Neuron (in vitro differentiated cells): Measurements from ENCODE around the gene CDC27.
"Not testable (repeated sequence)": the region's sequence is repeated elsewhere in the genome, so short reads cannot be mapped to it uniquely, and the experiment has no call there.

ENCODE experiments used
- H2AFZ ChIP-seq: one replicate; pipeline ENCODE4 v1.6.1; 2013; ENCODE audit warnings: low read depth, mild to moderate bottlenecking, inconsistent platforms, low read length, moderate library complexity
- H3K27me3 ChIP-seq: one replicate; pipeline ENCODE4 v1.6.1; 2013; ENCODE audit warnings: low read length; ENCODE audit not compliant: insufficient read depth
- H3K36me3 ChIP-seq: one replicate; pipeline ENCODE4 v1.6.1; 2013; ENCODE audit warnings: low read length; ENCODE audit not compliant: insufficient read depth
- H3K4me1 ChIP-seq: one replicate; pipeline ENCODE4 v1.6.1; 2013; ENCODE audit warnings: low read length; ENCODE audit not compliant: insufficient read depth
- H3K4me3 ChIP-seq: 2 replicates; pipeline ENCODE4 v1.5.1; 2013; ENCODE audit warnings: mild to moderate bottlenecking, low read length, moderate library complexity
- H3K9me3 ChIP-seq: one replicate; pipeline ENCODE4 v1.6.1; 2013; ENCODE audit warnings: low read length

CDC27 gene

DNA sequence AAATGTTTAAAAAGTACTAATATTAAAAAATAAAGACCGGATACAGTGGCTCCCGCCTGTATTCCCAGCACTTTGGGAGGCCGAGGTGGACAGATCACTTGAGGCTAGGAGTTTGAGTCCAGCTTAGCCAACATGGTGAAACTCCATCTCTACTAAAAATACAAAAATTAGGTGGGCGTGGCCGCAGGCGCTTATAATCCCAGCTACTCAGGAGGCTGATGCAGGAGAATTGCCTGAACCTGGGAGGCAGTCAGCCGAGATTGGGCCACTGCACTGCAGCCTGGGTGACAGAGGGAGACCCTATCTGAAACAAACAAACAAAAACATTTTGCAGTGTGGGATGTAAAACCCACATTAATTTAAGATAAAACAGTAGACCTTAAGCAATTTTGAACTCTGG lies 11.8 kb downstream of the CDC27 start:
- no peak overlapping the region for H2AFZ ChIP-seq
- H3K36me3 ChIP-seq = peaks cover 53% of the 10 kb centered on the region
- no peaks in the 10 kb centered on the region for H3K9me3 ChIP-seq
- no peaks in the 10 kb centered on the region for H3K27me3 ChIP-seq
- H3K4me3 ChIP-seq = no peak overlapping the region
- no peaks in the 10 kb centered on the region for H3K4me1 ChIP-seq

DNA sequence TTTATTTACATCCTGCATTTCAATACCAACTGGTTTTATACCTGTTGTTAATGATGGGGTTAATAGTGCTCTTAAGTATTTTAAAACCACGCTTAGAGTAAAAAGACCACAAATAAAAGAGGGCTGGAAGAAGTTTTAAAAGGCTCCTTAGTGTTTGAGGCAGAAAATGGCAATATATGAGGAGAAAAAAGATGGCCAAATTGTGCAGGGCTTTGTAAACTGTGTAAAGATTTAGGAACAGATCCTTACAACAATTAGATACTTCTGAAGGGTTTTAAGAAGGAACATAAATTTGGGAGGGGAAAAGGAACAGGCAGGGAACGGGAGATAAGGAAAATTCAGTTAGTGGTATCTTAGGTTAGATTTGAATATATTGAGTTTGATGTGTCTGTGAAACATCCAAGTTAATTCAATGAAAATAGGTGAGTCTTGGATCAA lies 12.7 kb downstream of the CDC27 start:
- H3K4me1 ChIP-seq = no peaks in the 10 kb centered on the region
- no peak overlapping the region for H3K4me3 ChIP-seq
- H3K27me3 ChIP-seq = no peaks in the 10 kb centered on the region
- H3K9me3 ChIP-seq = no peaks in the 10 kb centered on the region
- peaks cover 55% of the 10 kb centered on the region for H3K36me3 ChIP-seq
- no peak overlapping the region for H2AFZ ChIP-seq

DNA sequence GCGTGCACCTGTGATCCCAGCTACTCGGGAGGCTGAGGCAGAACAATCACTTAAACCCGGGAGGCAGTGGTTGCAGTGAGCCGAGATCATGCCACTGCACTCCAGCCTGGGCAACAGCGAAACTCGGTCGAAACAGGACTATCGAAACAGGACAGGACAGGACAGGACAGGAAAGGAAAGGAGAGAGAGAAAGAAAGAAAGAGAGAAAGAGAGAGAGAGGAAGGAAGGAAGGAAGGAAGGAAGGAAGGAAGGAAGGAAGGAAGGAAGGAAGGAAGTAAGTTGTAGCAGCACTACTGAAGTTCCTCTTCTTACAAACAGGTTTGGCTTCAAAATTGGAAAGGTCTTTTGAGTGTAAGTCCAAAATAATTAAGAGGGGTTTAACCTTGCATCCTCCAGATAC lies 14.3 kb downstream of the CDC27 start:
- H3K9me3 ChIP-seq, H2AFZ ChIP-seq, H3K27me3 ChIP-seq, H3K4me1 ChIP-seq, H3K4me3 ChIP-seq: not testable (repeated sequence)
- H3K36me3 ChIP-seq = peaks cover 55% of the 10 kb centered on the region

DNA sequence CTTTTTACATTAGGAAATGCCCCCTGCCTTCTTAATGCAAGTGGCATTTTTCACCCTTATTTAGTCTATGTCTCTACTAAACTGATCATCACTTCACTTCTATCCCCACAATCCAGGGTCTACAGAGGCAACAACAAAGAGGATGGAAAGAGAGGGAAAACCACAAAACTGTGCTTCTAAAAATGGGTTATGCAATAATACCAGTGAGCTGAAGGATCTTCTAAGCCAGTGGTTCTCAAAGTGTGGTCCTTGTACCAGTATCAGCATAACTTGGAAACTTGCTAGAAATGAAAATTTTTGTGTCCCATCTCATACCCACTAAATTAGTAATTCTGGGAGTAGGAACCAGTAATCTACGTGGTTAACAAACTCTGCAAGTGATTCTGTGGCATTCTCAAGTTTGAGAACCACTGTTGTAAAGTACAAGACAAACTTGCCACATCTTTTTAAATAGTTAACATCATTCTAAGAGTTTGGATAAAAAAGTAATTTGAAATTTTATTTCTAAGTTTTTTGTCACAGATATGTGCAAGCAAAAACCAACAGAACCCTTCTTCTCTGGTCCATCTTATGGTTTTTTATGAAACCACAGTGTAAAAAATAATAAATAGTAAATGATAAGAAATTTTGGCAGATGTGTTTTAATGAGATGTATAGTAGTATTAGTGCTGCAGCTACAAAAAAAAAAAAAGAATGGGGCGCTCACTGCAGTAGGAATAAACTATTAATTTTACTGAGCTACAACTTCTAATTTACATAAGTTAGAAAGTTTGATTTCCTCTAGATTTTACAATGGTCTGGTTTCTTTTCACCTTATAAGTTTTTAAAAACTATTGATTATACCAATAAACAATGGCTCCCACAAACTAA lies 16.2 kb downstream of the CDC27 start:
- Histone ChIP-seq H3K36me3 (peaks cover 57% of the 10 kb centered on the region), H3K4me1 (no peaks in the 10 kb centered on the region), H3K9me3 (no peaks in the 10 kb centered on the region), H2AFZ (no peak overlapping the region), H3K27me3 (no peaks in the 10 kb centered on the region), H3K4me3 (no peak overlapping the region)

DNA sequence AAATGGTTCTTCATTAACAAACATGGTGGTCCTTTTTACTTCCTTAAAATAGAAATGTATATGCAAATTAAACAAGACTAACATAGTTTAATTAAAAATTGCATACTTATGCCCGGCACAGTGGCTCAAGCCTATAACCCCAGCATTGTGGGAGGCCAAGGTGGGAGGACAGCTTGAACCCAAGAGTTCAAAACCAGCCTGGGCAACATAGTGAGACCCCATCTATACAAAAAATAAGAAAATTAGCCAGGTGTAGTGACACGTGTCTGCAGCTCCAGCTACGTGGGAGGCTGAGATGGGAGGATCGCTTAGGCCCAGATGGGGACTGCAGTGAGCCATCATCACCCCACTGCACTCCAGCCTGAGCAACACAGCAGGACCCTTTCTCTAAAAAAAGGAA lies 18.4 kb downstream of the CDC27 start:
- no peak overlapping the region for H3K4me3 ChIP-seq
- no peaks in the 10 kb centered on the region for H3K4me1 ChIP-seq
- peaks cover 62% of the 10 kb centered on the region for H3K36me3 ChIP-seq
- no peak overlapping the region for H2AFZ ChIP-seq
- no peaks in the 10 kb centered on the region for H3K9me3 ChIP-seq
- no peaks in the 10 kb centered on the region for H3K27me3 ChIP-seq

DNA sequence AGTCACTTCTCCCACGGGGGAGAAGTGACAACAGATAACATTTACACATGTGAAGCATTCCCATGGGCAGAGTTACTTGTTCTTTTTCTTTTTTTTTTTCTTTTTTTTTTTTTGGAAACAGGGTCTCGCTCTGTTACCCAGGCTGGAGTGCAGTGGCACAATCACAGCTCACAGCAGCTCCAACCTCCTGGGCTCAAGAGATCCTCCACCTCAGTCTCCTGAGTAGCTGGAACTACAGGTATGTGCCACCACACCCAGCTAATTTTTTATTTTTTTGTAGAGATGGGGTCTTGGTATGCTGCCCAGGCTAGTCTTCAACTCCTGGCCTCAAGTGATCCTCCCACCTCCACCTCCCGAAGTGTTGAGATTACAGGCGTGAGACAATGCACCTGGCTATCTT lies 20.2 kb downstream of the CDC27 start:
- H3K4me1 ChIP-seq, H3K27me3 ChIP-seq, H2AFZ ChIP-seq, H3K9me3 ChIP-seq, H3K4me3 ChIP-seq: not testable (repeated sequence)
- peaks cover 70% of the 10 kb centered on the region for H3K36me3 ChIP-seq

DNA sequence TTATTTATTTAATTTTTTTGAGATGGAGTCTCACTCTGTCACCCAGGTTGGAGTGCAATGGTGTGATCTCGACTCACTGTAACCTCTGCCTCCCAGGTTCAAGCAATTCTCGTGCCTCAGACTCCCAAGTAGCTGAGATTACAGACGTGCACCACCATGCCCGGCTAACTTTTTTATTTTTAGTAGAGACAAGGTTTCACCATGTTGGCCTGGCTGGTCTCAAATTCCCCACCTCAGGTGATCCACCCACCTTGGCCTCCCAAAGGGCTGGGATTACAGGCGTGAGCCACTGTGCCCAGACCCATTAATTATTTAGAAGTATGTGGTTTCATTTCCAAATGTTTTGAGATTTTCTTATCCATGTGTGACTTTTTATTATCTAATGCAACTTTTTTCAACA lies 22.2 kb downstream of the CDC27 start:
- H3K4me1 ChIP-seq, H2AFZ ChIP-seq, H3K27me3 ChIP-seq, H3K4me3 ChIP-seq, H3K9me3 ChIP-seq: not testable (repeated sequence)
- H3K36me3 ChIP-seq = peaks cover 66% of the 10 kb centered on the region

DNA sequence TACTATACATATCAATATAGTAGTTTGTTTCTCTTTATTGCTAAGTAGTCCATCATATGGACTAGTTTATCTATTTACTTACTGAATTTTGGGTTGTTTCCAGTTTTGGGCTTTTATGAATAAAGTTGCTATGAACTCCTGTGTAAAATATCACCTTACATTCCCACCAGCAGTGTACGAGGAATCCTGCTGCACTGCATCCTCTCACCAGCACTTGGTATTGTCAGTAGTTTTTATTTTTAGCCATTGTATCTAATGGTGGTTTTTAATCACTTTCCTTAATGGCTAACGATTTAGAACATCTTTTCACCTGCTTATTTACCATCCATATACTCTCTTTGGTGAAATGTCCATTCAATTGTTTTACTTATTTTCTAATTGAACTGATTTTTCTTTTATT lies 24.0 kb downstream of the CDC27 start:
- Histone ChIP-seq H3K9me3 (no peaks in the 10 kb centered on the region), H3K36me3 (peaks cover 67% of the 10 kb centered on the region), H3K4me1 (no peaks in the 10 kb centered on the region), H3K4me3 (no peak overlapping the region), H3K27me3 (no peaks in the 10 kb centered on the region), H2AFZ (no peak overlapping the region)

DNA sequence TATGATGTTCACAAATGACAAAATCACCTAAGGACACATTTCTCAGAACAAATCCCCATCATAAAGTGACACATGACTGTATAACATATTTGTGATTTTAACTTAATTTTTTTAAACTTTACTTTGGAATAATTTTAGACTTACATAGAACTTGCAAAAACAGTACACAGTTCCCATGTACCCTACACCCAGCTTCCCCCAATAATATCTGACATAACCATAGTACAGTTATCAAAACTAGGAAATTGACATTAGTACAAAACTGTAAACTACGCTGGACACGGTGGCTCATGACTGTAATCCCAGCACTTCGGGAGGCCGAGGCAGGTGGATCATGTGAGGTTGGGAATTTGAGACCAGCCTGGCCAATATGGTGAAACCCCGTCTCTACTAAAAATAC lies 24.8 kb downstream of the CDC27 start:
- H3K9me3 ChIP-seq = no peaks in the 10 kb centered on the region

DNA sequence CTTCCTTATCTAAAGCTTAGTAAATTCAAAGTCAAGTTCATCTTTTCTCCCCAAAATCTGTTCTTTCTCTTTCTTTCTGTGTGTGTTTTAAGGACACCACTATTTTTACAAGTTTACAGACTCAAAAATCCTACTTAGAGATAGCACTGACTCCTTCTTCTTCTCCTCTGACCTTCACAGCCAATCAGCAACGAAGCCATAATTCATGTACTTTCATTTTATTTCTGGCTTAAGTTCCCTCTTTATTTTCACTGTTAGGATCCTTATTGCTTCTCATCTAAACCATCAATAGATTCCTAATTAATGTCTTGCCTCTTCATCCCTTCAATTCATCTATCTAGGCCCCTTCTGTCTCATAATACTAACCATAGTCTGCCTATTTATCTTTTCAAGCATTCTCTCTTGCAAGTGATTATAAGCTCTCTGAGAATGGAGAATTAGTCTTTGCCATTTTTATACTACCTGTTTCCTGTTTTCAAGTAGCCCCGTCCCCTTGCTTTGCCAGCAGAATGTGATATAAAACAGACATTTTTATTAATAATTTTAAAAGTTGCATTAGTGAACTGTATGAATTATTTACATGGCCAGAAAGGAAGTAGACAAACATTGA lies 27.0 kb downstream of the CDC27 start:
- Histone ChIP-seq H3K36me3 (peaks cover 71% of the 10 kb centered on the region), H3K4me1 (no peaks in the 10 kb centered on the region), H3K4me3 (no peak overlapping the region), H3K9me3 (no peaks in the 10 kb centered on the region), H2AFZ (no peak overlapping the region), H3K27me3 (no peaks in the 10 kb centered on the region)

More for the DNA sequence above, 24.8 kb downstream of the CDC27 start:
- no peak overlapping the region for H3K4me3 ChIP-seq
- H3K36me3 ChIP-seq = peaks cover 68% of the 10 kb centered on the region
- no peaks in the 10 kb centered on the region for H3K27me3 ChIP-seq
- H2AFZ ChIP-seq = no peak overlapping the region
- no peaks in the 10 kb centered on the region for H3K4me1 ChIP-seq

DNA sequence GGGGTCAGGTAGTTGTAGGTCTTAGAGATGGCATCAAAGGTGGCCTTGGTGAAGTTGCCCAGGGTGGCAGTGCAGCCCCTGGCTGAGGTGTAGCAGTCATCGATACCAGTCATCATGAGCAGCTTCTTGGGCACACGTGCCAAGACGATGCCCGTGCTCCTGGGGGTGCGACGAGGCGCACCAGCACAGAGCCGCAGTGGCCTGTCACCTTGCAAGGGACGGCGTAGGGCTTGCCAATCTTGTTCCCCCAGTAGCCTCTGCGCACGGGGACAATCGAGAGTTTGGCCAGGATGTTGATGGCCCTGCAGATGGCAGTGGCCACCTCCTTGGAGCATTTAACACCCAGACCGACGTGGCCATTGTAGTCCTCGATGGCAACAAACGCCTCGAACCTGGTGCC lies 29.8 kb downstream of the CDC27 start:
- no peak overlapping the region for H3K4me3 ChIP-seq
- no peaks in the 10 kb centered on the region for H3K9me3 ChIP-seq
- H2AFZ ChIP-seq = no peak overlapping the region
- no peaks in the 10 kb centered on the region for H3K27me3 ChIP-seq
- no peaks in the 10 kb centered on the region for H3K4me1 ChIP-seq
- H3K36me3 ChIP-seq = peaks cover 76% of the 10 kb centered on the region

DNA sequence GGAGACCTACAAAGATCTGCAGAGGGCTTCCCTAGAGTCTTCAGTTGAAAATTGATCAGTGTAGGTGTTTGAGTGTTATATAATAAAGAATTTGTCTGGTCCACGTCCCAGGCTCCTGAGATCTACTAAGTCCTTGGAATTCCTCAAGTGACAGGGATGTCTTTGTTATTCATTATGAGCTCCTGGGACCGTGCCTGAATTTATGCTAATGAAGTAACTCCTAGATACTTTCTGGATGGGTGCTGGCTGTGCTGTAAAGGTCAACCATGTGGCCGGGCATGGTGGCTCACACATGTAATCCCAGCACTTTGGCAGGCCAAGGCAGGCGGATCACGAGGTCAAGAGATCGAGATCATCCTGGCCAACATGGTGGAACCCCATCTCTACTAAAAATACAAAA lies 43.7 kb downstream of the CDC27 start:
- H3K4me1 ChIP-seq = no peaks in the 10 kb centered on the region
- peaks cover 2% of the 10 kb centered on the region for H3K9me3 ChIP-seq
- H3K27me3 ChIP-seq = no peaks in the 10 kb centered on the region
- no peak overlapping the region for H2AFZ ChIP-seq
- H3K36me3 ChIP-seq = peaks cover 79% of the 10 kb centered on the region
- no peak overlapping the region for H3K4me3 ChIP-seq

DNA sequence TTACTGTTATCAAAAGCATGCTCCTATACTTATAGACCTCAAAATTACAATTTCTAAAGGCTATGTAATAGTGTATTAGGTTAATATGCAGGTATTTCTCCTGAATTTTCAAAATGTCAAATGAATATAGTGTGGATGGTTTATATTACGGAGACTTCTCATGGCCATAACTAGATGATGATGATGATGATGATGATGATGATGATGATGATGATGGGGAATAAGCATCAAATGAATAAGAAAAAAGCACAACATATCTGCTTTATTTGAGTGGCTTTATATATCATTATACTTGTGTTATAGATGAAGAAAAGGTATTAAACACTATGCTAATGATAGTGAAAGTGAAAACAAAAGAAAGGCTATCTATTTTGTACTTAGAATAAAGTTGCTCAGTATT lies 53.9 kb downstream of the CDC27 start:
- H3K9me3 ChIP-seq = no peaks in the 10 kb centered on the region
- no peak overlapping the region for H2AFZ ChIP-seq
- H3K27me3 ChIP-seq = no peaks in the 10 kb centered on the region
- peaks cover 55% of the 10 kb centered on the region for H3K36me3 ChIP-seq
- H3K4me1 ChIP-seq = no peaks in the 10 kb centered on the region
- no peak overlapping the region for H3K4me3 ChIP-seq

DNA sequence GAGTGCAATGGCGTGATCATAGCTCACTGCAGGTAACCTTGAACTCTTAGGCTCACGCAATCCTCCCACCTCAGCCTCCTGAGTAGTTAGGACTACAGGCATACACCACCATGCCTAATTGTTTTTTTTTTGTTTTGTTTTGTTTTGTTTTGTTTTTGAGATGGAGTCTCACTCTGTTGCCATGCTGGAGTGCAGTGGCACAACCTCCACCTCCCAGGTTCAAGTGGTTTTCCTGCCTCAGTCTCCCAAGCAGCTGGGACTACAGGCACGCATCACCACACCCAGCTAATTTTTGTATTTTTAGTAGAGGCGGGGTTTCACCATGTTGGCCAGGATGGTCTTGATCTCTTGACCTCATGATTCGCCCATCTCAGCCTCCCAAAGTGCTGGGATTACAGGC lies 54.7 kb downstream of the CDC27 start:
- H3K4me1 ChIP-seq, H3K9me3 ChIP-seq, H3K27me3 ChIP-seq, H3K4me3 ChIP-seq, H2AFZ ChIP-seq: not testable (repeated sequence)
- H3K36me3 ChIP-seq = peaks cover 54% of the 10 kb centered on the region
